Lower lobe of right lung (tissue), 2 donors: ENCODE results near the gene HS6ST1. TPM values are rescaled to one million over a fixed set of nuclear protein-coding genes. Genes with fewer than 3 reads are reported as not detected.
A peak's percentile ranks its signal among the peaks of the same experiment; 100 is the strongest.

Experiments used
- ATAC-seq, 2 donors: fragments of 200-7000 bp; cut with Tn5 transposase; one replicate each; pipeline ENCODE4 v1.9.1; 2020 to 2022; ENCODE audit warnings: mild to moderate bottlenecking in 2 of 2, moderate library complexity in 2 of 2
- DNase-seq: peaks from one replicate; pipeline ENCODE4 v3.0.0-alpha.2; 2020
- H3K27ac ChIP-seq: fragments of 200-600 bp; one replicate; pipeline ENCODE4 v1.8.0; 2022
- H3K27me3 ChIP-seq: fragments of 200-600 bp; one replicate; pipeline ENCODE4 v1.8.0; 2022; ENCODE audit warnings: low read depth
- H3K36me3 ChIP-seq: fragments of 200-600 bp; one replicate; pipeline ENCODE4 v1.8.0; 2022; ENCODE audit warnings: mild to moderate bottlenecking
- H3K4me1 ChIP-seq: fragments of 200-600 bp; one replicate; pipeline ENCODE4 v1.8.0; 2022
- H3K4me3 ChIP-seq: fragments of 200-600 bp; one replicate; pipeline ENCODE4 v1.8.0; 2022; ENCODE audit warnings: mild to moderate bottlenecking
- H3K9me3 ChIP-seq: fragments of 200-600 bp; one replicate; pipeline ENCODE4 v1.8.0; 2022
- intact Hi-C: fragments of 100-400 bp; cut with DNase I; formaldehyde crosslinking; loops from one replicate; pipeline ENCODE4 v1.11.0; 2022
- total RNA-seq: library from RNA; stranded (reverse); fragmentation: NEBNext Ultra II Directional; extraction: Animal tissue kit (Norgen Biotek cat#: 25700); gene quantifications from one replicate; pipeline ENCODE4 v1.2.1, GENCODE V29; 2021
- TF ChIP-seq, protein P1 (sequence below): fragments of 200-600 bp; IDR thresholded peaks from one replicate; pipeline ENCODE4 v1.8.0; 2022; ENCODE audit warnings: antibody characterized with exemption, mild to moderate bottlenecking
- donor health status: DM: no; HTN: yes; CAD: no; lungs with severe emphysema.

The HS6ST1 gene
- total RNA-seq, 1 donor from 2014 or later: 26.3 TPM

DNA sequence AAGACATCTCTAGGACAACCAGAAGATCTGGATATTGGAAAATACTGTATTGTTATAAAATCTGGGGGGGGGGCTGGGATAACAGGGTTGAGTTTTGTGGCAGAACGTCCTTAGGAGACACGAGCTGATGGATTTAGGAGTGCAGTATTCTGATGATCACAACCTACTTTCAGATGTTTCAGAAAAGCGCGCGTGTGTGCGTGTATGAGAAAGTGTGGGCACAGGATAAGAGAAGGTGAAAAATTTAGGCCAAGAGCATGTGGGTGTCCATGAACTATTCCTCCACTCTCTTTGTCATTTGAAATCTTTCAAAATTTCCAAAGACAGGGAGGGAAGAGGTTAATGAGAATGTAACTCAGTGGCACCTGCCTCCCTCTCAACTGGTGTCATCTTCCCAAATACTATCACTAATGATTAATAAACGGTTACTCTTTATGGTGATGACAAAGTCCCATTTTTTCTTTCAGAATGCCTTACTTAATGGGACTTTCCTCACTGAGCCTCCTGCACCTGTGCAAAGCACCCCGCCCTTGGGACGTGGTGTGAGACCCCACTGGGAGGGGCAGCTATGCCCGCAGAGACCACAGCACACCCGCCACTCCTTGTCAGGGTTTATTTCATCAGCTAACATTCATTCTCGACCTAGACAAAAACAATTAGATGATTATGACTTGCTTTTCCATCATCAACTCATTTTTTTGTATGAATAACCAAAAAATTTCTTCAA, 53.6 kb downstream of the HS6ST1 start:
- intact Hi-C loops: no loop called here
- no peak overlapping the region for H3K27ac ChIP-seq
- no peaks in the 10 kb centered on the region for H3K9me3 ChIP-seq
- H3K4me1 ChIP-seq: no peaks in the 10 kb centered on the region
- no peak for DNase-seq
- no peak overlapping the region for H3K4me3 ChIP-seq
- no peaks in the 10 kb centered on the region for H3K27me3 ChIP-seq
- no peak for ATAC-seq
- TF ChIP-seq, protein P1, sequence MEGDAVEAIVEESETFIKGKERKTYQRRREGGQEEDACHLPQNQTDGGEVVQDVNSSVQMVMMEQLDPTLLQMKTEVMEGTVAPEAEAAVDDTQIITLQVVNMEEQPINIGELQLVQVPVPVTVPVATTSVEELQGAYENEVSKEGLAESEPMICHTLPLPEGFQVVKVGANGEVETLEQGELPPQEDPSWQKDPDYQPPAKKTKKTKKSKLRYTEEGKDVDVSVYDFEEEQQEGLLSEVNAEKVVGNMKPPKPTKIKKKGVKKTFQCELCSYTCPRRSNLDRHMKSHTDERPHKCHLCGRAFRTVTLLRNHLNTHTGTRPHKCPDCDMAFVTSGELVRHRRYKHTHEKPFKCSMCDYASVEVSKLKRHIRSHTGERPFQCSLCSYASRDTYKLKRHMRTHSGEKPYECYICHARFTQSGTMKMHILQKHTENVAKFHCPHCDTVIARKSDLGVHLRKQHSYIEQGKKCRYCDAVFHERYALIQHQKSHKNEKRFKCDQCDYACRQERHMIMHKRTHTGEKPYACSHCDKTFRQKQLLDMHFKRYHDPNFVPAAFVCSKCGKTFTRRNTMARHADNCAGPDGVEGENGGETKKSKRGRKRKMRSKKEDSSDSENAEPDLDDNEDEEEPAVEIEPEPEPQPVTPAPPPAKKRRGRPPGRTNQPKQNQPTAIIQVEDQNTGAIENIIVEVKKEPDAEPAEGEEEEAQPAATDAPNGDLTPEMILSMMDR: no peak
- peaks cover 3% of the 10 kb centered on the region for H3K36me3 ChIP-seq

DNA sequence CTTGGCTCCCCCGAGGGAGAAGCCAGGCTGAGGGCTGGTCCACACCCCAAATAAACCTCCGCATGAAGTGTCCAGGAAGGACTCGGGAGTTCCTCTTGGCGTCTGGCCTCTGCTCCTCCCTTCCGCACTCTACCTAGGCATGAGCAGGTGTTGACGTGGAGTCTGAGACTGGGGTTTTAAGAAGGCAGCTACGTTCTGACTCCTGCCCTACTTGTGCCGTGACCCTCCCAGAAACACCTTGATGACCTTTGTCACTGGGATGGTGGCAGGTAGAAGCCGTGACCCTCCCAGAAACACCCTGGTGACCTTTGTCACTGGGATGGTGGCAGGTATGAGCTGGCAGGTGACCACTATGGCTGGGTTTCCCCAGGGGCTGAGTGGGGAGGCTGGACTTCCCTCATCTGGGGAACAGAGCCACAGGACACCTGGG, 54.8 kb downstream of the HS6ST1 start:
- Histone ChIP-seq H3K4me3 (no peak overlapping the region), H3K4me1 (no peaks in the 10 kb centered on the region), H3K36me3 (peaks cover 3% of the 10 kb centered on the region), H3K27me3 (no peaks in the 10 kb centered on the region), H3K9me3 (no peaks in the 10 kb centered on the region), H3K27ac (no peak overlapping the region)
- DNase-seq (no peak), ATAC-seq (no peak)
- intact Hi-C loops: no loop called here
- TF ChIP-seq, protein P1: no peak

DNA sequence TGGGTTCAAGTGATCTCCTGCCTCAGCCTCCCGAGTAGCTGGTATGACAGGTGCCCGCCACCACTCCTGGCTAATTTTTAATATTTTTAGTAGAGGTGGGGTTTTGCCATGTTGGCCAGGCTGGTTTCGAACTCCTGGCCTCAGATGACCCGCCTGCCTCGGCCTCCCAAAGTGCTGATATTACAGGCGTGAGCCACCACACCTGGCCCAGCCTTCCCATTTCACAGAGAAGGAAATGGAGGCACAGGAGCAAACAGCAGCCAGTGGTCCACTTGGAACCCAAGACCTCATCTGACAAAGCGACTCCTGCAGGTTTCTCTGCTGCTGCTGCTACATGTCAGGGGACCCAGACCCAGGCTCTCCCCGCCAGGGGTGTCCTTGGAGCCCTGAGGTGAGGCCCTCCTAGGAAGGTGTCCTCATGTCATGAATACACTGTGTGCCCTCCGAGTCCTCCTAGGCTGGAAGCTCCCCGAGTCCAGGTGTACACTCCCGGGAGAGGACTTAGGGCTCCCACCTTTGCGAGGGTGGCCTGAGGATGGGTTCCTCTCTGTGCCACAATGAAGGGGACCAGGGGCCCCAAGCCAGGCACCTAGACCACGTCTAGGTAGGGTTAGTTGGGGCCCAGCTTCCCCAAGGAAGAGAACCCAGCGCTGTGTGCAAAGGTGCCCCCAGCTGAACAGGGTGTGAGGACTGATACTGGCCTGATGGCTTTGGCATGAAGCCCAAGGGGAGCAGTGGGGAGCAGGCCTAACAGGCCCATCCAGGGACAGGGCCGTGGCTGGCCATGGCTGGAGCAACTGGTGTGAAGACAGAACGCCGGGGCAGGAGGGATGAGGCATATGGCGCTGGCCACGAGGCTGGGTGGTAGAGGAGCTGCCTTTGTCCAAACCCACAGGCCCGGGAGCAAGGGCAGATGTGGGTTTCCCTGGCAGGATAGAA, 56.1 kb downstream of the HS6ST1 start:
- ATAC-seq (no peak), DNase-seq (no peak)
- intact Hi-C loops: no loop called here
- Histone ChIP-seq H3K4me3 (no peak overlapping the region), H3K27ac (no peak overlapping the region), H3K36me3 (peaks cover 3% of the 10 kb centered on the region), H3K27me3 (no peaks in the 10 kb centered on the region), H3K4me1 (no peaks in the 10 kb centered on the region), H3K9me3 (no peaks in the 10 kb centered on the region)
- TF ChIP-seq, protein P1: no peak

DNA sequence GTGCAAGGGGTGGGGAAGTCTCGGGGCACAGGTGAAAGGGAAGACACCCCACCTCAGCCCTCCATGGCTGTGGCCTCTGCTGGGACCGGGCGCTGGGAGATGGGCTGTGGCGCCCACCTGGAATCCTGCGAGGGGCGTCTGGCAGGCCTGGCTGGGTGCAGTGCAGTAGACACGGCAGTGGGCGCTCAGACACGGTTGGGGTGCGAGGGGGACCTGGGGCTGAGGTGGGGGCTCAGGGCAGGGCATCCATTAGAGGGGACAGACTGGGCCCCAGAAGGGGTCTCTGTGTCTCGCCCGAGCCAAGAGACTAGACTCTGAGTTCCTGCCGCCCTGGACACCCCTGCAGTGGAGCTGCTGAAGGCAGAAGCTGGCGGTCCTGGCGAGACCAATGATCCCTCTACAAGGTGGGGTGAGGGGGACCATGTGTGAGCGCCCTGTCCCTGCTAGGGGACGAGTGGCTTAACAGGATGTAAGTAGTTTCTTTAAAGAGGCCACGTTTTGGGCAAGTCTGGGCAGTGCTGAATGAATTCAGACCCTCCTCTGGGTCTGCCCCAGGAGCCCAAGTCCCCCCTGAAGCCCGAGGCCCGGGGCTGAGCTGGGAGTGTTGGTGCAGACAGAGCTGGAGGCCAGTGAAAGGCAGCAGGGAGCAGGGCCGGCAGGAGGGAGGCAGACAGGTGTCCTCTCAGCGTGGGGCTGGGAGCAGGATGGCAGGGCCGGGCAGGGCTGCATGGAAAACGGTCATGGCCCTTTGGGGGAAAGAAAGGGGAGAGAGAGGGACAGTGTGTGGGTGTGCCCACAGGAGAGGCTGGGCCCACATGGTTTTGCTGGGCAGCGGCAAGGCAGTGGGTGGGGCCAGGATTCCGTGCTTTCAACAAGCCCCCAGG, 57.2 kb downstream of the HS6ST1 start:
- Histone ChIP-seq H3K9me3 (no peaks in the 10 kb centered on the region), H3K4me3 (no peak overlapping the region), H3K27ac (no peak overlapping the region), H3K27me3 (no peaks in the 10 kb centered on the region), H3K4me1 (no peaks in the 10 kb centered on the region), H3K36me3 (peaks cover 3% of the 10 kb centered on the region)
- ATAC-seq (peak; percentile 6 to 14), DNase-seq (no peak)
- TF ChIP-seq, protein P1: no peak
- intact Hi-C loops: no loop called here
